Raji (cell line): ENCODE results near the gene LZTS2.

Experiments
- POLR2A ChIP-seq: IDR thresholded peaks from 2 replicates; pipeline ENCODE4 v1.6.1; 2011; ENCODE audit warnings: low read depth, low read length, control low read depth; ENCODE audit not compliant: insufficient read depth

LZTS2 gene

DNA sequence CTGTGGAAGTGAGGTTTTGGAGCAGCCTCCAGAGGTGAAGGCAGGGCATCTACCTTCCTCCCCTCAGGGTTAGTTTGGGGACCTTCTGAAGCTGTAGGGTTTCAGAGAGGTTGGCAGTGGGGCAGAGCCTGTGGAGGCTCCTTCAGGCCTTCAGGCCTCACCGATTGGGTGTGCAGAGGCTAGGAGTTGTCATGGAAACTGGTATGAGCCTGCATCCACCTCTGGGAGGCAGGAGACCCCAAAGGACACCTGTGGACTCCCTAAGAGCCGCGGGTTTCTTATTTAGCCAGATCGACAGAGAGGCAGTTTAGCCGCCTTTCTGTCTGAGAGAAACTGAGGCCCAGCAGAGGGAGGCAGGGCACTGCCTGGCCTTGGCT, 2.0 kb downstream of the LZTS2 start:
- TF ChIP-seq POLR2A = no peak

- TF ChIP-seq POLR2A = no peak
These were observed 2.8 kb downstream of the LZTS2 start for GRCh38 chr10:101002456-101002855.

DNA sequence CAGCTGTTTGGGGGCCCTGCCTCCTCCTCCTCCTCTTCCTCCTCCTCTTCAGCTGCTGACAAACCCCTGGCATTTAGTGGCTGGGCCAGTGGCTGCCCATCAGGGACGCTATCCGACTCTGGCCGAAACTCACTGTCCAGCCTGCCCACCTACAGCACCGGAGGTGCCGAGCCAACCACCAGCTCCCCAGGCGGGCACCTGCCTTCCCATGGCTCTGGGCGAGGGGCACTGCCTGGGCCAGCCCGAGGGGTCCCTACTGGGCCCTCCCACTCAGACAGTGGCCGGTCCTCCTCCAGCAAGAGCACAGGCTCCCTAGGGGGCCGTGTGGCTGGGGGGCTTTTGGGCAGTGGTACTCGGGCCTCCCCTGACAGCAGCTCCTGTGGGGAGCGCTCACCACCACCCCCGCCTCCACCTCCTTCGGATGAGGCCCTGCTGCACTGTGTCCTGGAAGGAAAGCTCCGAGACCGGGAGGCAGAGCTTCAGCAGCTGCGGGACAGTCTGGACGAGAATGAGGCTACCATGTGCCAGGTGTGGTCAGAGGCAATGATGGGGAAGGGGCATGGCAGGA, 4.1 kb downstream of the LZTS2 start:
- no peak for TF ChIP-seq POLR2A

DNA sequence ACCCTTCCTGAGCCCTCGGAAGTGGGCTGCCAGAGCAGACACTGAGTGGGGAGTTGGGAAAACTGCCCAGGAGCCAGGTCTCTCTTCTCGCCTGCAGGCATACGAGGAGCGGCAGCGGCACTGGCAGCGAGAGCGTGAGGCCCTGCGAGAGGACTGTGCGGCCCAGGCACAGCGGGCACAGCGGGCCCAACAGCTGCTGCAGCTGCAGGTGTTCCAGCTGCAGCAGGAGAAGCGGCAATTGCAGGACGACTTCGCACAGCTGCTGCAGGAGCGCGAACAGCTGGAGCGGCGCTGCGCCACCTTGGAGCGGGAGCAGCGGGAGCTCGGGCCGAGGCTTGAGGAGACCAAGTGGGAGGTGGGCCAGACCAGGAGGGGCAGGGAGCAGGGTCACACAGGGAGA, 5.8 kb downstream of the LZTS2 start:
- no peak for TF ChIP-seq POLR2A

GRCh38 chr10:101005869-101006567, 6.4 kb downstream of the LZTS2 start:
- TF ChIP-seq POLR2A = no peak

- TF ChIP-seq POLR2A = no peak
These were observed 7.0 kb downstream of the LZTS2 start for GRCh38 chr10:101006593-101007098.

DNA sequence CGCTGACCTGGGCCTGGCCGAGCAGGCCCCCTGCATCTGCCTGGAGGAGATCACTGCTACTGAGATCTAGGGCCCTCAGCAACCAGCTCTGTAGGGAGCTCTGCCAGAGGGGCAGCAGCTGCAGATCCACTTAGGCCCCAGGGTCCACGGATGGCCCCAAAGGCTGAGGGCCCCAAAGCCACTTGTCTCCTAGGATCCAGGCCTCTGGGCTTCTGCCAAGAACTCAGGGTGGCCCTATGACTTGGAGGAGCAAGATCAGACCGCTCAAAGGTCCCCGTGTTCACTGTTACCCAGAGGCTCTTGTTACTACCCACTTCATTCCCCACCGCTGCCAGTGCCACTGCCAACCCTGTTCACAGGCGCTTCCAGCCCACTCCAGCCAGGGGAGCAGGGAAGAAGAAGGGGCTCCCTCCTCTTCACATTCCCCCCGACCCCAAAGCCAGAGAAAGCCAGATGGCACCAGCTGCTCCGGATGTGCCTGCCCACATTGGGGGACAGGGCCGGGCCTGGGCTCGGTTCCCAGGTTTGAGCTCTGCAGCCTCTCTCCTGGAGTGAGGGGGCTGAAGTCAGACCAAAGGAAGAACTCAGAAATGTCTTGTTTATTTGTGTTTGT, 7.6 kb downstream of the LZTS2 start:
- TF ChIP-seq POLR2A = no peak

DNA sequence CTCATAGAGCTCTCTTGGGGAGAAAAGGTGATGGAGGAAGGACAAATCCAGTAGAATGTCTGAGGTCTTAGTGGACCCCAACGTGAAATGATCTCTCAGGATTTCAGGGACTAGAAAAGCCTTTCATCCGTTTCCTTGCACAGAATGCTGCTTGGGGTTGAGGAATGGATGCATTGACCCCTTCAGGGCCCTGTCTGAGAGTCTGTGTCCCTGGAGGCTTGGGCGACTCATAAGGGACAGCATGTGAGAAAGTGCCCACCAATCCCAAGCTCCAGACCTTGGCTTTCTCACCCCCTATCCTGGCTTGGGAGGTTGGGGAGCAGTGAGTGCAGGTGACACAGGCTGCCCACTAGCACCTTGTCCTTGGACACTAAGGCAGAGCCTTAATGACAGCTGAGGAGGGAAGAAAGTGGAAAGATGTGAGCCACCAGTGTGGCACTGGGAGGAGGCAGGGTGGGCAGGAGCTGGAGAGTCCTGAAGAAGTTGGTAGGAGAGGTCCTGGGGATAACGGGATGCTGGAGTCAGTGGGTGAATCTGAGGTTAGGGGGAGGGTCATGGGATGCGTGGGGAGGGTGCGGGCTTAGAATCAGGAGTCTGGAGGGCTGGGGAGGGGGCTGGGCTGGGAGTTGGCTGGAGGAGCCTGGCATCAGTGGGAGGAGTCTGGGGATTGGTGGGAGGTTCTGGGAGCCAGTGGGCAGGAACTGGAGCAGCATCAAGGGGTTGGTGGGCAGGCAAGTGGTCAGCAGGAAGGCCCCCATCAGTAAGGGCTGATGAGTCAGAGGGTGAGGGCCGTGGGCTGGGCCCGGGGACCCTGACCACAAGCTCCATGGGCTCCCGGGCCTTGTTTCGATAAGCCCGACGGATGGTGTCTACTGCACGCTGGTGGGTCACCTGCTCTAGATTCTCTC, 8.6 kb downstream of the LZTS2 start:
- no peak for TF ChIP-seq POLR2A

GRCh38 chr10:101008823-101009423, 9.3 kb downstream of the LZTS2 start:
- TF ChIP-seq POLR2A = no peak

DNA sequence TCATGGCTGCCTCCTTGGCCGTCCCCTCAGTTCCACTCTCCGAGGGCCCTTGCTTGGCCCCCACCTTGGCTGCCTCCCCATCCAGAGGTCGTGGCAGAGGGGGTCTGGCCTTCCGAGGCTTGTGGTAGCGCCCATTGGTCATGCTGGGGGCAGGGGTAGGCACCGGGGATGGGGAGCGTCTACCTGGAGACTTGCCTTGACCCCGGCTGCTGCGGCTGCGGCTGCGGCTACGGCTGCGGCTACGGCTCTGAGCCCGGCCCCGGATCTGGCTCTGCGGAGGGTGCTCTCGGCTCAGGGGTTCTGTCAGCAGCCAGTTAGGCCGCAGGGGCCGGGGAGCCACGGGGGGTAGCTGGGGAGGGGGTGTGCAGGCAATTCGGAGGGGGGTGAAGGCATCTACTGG, 10.7 kb downstream of the LZTS2 start:
- no peak for TF ChIP-seq POLR2A

DNA sequence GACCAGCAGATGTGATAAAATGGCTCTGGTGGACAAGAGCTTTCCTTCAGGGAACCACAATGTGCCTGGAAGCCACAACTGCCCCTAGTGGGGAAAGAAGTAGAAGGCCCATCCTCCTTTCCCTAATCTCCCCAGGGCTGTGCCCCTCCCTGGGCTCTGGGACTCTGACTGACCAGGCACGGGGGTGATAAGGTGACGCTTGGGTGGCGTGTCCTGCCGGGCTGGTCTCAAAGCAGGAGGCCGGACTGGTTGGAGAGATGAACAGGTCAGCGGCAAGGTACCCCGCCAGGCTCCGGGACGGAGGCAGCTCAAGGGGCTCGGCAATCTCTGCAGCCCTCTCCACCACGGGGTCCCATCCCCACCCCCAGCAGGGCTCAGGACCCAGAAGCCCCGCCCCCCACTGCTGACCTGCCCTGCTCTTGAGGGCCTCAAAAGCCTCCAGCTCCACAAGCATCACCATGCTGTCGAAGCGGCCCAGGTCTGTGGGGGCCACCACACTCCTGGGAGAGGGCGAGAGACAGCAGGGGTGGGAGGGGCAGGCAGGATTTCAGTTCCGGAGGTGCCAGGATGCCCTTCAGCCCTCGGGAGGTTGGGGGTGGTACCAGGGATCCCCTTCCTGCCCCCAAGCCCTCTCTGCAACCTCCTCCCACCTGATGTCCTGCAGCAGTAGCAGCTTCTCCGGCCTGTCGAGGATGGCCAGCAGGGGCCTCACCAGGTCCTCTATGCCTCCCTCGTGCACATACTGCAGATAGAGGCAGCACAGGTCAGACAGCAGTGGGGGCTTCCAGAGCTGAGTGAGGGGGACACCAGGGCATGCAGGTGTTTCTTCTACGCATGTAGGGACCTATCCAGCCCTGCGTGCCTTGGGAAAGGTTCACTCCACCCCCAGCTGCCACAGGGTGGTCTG, 12.2 kb downstream of the LZTS2 start:
- TF ChIP-seq POLR2A = no peak

- no peak for TF ChIP-seq POLR2A
These were observed 13.1 kb downstream of the LZTS2 start for GRCh38 chr10:101012525-101013364.

GRCh38 chr10:101013365-101013825, 13.8 kb downstream of the LZTS2 start:
- no peak for TF ChIP-seq POLR2A

DNA sequence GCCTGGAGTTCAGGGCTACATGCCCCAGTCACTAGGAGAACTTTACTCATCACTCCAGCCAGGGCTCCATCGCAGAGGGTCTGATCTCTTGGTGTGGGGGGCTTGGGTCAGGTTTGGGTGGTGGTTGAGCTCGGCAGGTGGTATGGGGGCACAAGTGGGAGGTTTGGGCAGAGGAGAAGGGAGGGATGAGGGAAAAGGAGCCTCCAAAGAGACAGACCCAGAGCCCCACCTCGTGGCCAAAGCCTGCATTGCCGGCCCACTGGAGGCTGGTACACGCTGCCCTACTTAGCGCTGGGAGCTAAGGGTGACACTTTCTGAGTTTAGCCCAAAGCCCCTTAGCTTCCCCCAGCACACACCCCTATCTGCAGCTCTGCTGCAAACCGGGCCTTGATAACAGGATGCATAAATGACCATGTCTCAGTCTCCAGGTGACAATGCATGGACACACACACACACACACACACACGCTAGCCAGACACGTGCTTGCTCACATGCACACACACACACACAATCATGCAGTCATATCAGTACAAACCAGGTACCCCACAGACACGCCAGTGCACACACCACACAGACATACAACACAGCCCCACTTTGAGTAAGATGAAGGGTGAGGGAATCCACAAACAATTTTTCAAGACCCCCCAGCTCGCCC, 14.7 kb downstream of the LZTS2 start:
- no peak for TF ChIP-seq POLR2A
